GM21390 (cell line): ENCODE results near the gene PIGS.
"Not testable (repeated sequence)": the region's sequence is repeated elsewhere in the genome, so short reads cannot be mapped to it uniquely, and the experiment has no call there.

ENCODE experiments used
- ATAC-seq: cut with Tn5 transposase; IDR thresholded peaks from one replicate; pipeline ENCODE4 v1.9.1; 2021; ENCODE audit not compliant: unreplicated experiment

The PIGS gene

GRCh38 chr17:28579526-28579925, 8.2 kb upstream of the PIGS start:
- ATAC-seq = no peak

GRCh38 chr17:28578246-28579195, 7.2 kb upstream of the PIGS start:
- no peak for ATAC-seq

DNA sequence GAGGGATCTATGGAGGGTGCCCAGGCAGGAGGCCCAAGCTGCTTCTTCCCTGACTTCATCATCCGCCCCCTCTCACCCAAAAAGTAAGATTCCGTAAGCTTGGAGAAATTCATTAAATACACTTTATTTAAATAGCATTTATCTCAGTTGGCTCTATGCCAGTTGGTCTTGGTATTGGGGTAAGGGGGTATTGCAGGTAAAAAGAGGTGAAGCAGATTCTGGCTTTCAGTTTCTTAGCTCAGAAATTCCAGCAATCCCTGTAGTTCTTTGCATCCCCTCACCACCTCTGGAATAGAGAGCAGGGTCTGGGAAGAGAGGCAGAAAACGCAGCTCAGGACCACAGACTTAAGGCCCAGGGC, 6.1 kb upstream of the PIGS start:
- no peak for ATAC-seq

- peak; percentile 82 for ATAC-seq
These were observed 5.6 kb upstream of the PIGS start, which contains the start of gene ALDOC for GRCh38 chr17:28576758-28577465. TSS of gene ALDOC (minus strand) at chr17:28576895. CDS start at chr17:28575532, 1,363 bp downstream.

GRCh38 chr17:28576016-28576415, 4.7 kb upstream of the PIGS start:
- not testable (repeated sequence) for ATAC-seq

DNA sequence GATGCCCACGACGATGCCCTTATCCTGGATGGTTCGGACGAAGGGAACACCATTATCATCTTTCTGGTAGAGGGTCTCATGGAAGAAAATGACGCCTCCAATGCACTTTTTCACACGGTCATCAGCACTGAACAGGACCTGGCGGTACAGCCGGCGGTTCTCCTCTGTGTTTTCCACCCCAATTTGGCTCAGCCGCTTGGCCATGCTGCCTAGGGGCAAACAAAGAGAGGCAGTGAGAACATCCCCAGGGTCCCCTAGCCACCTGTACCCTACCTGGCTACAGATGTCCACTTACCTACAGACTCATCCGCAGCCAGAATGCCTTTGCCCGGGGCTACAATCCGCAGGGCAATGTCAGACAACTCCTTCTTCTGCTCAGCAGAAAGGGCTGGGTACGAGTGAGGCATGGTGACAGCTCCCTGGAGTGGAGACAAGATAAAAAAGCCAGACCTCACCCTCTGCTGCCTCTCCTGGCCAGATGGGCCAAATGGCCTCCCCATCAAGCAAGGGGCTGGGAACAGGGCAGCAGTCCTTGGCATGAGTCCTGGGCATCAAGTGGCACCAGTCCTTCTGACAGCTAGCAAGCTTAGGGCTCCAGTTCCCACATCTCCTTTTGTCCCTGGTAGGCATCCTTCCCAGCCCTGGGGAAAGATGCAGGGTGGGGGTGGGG, 3.9 kb upstream of the PIGS start:
- no peak for ATAC-seq

DNA sequence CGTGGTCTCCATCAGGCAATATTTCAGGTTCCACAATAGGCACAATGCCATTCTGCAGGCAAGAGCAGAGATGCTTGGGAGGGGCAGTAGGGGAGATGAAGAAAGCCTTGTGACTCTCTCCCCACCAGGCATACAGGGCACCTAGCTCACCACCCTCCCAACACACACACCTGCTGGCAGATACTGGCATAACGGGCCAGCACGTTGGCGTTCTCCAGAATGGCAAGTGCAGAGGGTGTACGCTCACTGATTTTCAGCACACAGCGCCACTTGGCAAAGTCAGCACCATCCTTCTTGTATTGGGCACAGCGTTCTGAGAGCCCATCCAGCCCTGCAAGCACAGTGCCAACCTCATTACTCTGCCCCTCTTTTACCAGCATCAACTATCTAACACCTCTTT, 3.2 kb upstream of the PIGS start:
- ATAC-seq = no peak

GRCh38 chr17:28573966-28574480, 2.7 kb upstream of the PIGS start:
- ATAC-seq = no peak

DNA sequence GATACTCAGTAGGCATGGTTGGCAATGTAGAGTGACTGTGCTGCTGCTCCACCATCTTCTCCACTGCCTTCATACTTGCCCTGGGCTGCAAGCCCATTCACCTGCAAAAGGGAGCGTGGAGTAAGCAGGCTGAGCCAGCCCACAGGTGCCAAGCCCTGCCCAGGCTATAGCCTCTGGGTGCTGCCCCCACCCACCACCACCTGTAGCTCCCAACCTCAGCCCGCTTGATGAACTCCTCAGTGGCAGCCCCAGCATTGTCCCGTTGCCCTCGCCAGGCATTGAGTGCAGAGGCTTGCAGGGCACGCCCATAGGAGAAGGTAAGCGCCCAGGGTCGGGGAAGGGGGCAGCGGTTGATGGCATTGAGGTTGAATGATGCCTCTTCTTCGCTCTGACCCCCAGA, 2.2 kb upstream of the PIGS start:
- no peak for ATAC-seq

DNA sequence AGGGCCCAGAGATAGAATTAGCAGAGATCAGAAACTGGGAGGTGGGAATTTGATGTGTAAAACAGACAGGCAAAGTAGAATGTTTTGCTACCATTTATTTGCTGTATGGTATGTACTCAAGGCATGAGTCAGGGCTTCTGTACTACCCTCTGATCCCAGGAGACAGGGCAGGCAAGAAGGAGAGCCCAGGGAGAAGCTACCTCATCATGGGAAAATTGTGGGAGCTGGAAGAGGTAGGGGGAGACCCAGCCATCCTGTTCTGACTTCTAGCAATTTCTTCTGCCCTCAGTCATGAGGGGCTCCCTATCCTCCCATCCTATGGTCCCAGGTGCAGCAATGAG, 1.7 kb upstream of the PIGS start:
- no peak for ATAC-seq

GRCh38 chr17:28572259-28573039, 1.1 kb upstream of the PIGS start:
- no peak for ATAC-seq

DNA sequence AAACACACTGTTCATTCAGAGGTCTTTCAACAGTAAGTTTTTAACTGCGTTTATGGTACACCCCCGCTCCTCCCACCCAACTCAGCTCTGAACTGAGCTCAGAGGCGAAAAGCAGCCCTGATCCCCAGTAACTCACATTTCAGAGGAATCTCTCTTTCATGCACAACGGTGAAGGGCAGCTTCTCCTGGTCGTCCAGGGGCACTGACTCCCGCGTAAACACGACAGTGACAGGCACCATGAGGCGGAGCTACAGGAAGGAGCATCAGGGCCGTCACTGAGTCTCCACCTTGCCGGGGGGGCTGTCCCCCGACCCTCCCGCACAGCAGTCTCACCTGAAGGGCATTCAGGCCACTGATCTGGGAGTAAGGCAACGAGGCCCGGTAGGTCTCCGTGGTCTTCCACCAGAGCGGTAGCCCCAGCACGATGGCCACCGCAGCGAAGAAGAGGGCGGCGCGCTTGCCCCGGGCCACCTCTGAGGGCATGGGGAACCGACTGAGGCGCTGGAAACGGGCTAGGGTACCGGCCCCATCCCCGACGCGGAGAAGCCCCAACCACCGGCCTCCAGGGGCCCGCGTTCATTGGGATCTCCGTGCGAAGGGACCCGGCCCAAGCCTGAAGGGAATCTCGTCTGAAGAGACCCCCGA, 486 bp downstream of the PIGS start:
- ATAC-seq = peak; percentile 26

- no peak for ATAC-seq
These were observed 1.9 kb downstream of the PIGS start for GRCh38 chr17:28569446-28569845.

GRCh38 chr17:28567604-28568003, 3.7 kb downstream of the PIGS start:
- ATAC-seq = peak; percentile 35

GRCh38 chr17:28563475-28563874, 7.8 kb downstream of the PIGS start:
- no peak for ATAC-seq

- no peak for ATAC-seq
These were observed 16.3 kb downstream of the PIGS start for GRCh38 chr17:28555022-28555421.

DNA sequence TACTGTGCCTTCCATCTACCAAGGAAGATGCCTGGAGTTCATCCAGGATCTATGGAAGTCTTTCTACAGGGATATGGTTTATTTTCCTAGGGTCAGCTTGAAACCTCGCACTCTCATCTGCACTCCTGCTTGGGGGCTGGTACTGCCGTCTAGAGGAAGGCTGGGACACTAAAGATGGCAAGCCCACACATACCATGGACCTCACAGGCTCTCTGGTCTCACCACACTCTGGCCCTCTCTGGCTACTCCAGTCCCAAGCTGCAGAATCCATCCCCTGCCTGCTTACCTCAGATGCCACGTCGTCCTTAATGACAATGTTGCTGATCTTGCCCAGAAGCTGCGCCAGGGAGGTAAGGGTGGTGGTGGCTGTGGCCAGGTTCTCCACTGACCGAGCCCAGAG, 16.8 kb downstream of the PIGS start:
- no peak for ATAC-seq

DNA sequence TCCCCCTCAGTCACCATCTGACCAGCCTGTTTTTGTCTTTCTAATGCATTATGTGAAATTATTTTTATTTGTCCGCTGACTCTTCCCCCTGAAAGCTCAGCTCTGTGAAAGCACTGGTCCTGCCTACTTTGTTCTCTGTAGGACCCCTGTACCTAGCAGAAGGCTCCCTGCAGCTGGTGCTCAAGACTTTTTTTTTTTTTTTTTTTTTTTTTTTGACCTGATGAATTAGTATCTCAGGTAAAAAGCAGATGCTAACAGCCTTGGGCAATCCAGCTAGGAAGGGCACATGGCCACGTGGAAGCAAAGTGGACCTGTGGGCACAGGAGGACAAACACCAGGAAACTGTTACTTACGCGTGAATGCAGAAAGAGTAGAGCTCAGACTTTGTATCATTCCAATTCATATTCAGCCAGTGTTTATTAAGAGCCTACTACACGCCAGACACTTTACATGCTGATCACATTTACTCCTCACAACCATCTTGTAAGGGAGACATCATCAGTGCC, 18.3 kb downstream of the PIGS start:
- ATAC-seq = no peak

DNA sequence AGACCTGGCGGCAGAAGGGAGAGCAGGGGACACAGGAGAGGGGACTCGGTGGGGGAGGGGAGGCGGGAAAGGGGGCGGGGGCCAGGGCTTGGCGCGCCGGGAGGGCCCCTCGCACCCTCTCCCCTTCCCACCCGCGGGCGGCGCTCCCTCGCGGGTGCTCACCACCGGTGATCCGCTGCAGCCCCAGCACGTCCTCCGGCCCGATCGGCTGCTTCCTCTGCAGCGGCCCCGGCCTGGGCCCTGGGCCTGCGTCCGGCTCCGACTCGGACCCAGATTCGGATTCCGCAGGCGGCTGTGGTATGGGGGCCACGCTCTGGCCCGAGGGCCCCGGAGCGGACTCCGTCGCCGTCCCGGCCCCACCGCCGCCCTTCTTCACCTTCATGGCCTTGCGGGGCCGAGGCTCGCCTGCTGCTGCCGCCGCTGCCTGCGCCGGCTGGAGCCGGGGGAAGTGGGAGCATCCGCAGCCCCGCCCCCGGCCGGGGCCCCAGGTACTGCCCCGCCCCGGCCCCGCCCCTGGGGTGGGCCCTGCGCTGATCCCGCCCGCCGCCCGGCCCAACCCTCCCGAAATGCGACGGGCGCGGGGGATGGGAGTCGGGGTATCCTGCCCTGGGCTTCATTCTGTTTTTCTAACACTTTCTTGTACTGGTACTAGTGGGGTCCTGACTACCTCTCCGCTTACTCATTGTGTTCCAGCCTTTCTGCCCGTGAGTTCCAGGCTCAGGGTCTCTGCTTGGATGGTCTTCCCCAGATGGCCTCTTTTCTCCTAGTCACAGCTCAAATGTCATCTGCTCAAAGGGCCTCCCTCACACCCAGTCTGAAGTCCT, 18.9 kb downstream of the PIGS start, which contains the start of gene UNC119:
UNC119 (minus strand) TSS at position 449 of the 824 bp plus-strand sequence; CDS start at position 382, 67 bp downstream.
- peak; percentile 56 for ATAC-seq
